ENCODE results near the gene PDZD2.
"Not testable (repeated sequence)": the region's sequence is repeated elsewhere in the genome, so short reads cannot be mapped to it uniquely, and the experiment has no call there.

The PDZD2 gene

GRCh38 chr5:31771500-31771899 is 132.6 kb downstream of the PDZD2 start:
- no peak for DNase-seq
- H3K9ac ChIP-seq (ENCODE audit: low read depth, low read length) = no peak overlapping the region
- no peaks in the 10 kb centered on the region for H3K36me3 ChIP-seq (ENCODE audit: insufficient read depth, low read length)
- no peaks in the 10 kb centered on the region for H3K27me3 ChIP-seq (ENCODE audit: insufficient read depth, low read length, poor library complexity)
- no peaks in the 10 kb centered on the region for H4K20me1 ChIP-seq (ENCODE audit: insufficient read depth, low read length)
- no peak overlapping the region for H3K4me3 ChIP-seq (ENCODE audit: low read depth in 1 of 2, low read length in 2 of 2)
- no peak overlapping the region for H3K4me2 ChIP-seq (ENCODE audit: insufficient read depth, low read length)
- H3K9me3 ChIP-seq (ENCODE audit: insufficient read depth, low read length, severe bottlenecking) = no peaks in the 10 kb centered on the region
- no peak overlapping the region for H2AFZ ChIP-seq (ENCODE audit: low read depth, low read length)
- no peak overlapping the region for H3K27ac ChIP-seq (ENCODE audit: low read length)
- TF ChIP-seq, protein P1, sequence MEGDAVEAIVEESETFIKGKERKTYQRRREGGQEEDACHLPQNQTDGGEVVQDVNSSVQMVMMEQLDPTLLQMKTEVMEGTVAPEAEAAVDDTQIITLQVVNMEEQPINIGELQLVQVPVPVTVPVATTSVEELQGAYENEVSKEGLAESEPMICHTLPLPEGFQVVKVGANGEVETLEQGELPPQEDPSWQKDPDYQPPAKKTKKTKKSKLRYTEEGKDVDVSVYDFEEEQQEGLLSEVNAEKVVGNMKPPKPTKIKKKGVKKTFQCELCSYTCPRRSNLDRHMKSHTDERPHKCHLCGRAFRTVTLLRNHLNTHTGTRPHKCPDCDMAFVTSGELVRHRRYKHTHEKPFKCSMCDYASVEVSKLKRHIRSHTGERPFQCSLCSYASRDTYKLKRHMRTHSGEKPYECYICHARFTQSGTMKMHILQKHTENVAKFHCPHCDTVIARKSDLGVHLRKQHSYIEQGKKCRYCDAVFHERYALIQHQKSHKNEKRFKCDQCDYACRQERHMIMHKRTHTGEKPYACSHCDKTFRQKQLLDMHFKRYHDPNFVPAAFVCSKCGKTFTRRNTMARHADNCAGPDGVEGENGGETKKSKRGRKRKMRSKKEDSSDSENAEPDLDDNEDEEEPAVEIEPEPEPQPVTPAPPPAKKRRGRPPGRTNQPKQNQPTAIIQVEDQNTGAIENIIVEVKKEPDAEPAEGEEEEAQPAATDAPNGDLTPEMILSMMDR (IDR thresholded peaks at IDR 0.05; ENCODE audit: borderline replicate concordance, extremely low read depth, low read length, poor library complexity, severe bottlenecking) = no peak
- TF ChIP-seq EZH2 (IDR thresholded peaks at IDR 0.05; ENCODE audit: borderline replicate concordance, low read depth, low read length, severe bottlenecking) = no peak
- no peaks in the 10 kb centered on the region for H3K79me2 ChIP-seq (ENCODE audit: insufficient read depth, low read length)
- no peak for ATAC-seq (ENCODE audit: insufficient read depth, low read depth)
- no peaks in the 10 kb centered on the region for H3K4me1 ChIP-seq (ENCODE audit: insufficient read depth, low read length)

DNA sequence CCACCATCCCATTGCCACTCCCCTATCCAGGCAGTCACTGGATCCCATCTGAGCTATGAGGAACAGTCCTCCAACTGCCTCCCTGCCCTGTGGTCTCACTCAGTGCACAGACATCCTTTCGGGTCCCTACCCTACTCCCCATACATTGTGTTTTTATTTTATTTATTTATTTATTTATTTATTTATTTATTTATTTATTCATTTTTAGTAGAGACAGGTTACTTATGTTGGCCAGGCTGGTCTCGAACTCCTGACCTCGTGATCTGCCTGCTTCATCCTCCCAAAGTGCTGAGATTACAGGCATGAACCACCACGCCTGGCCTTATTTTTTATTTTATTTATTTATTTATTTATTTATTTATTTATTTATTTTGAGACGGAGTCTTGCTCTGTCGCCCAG is 137.4 kb downstream of the PDZD2 start:
- not testable (repeated sequence) for DNase-seq; H3K4me1 ChIP-seq (ENCODE audit: insufficient read depth, low read length); H3K27ac ChIP-seq (ENCODE audit: low read length); H3K4me3 ChIP-seq (ENCODE audit: low read depth in 1 of 2, low read length in 2 of 2); H2AFZ ChIP-seq (ENCODE audit: low read depth, low read length); H3K79me2 ChIP-seq (ENCODE audit: insufficient read depth, low read length); H3K27me3 ChIP-seq (ENCODE audit: insufficient read depth, low read length, poor library complexity); H4K20me1 ChIP-seq (ENCODE audit: insufficient read depth, low read length); H3K4me2 ChIP-seq (ENCODE audit: insufficient read depth, low read length); H3K9ac ChIP-seq (ENCODE audit: low read depth, low read length); H3K9me3 ChIP-seq (ENCODE audit: insufficient read depth, low read length, severe bottlenecking); ATAC-seq (ENCODE audit: insufficient read depth, low read depth); H3K36me3 ChIP-seq (ENCODE audit: insufficient read depth, low read length)

DNA sequence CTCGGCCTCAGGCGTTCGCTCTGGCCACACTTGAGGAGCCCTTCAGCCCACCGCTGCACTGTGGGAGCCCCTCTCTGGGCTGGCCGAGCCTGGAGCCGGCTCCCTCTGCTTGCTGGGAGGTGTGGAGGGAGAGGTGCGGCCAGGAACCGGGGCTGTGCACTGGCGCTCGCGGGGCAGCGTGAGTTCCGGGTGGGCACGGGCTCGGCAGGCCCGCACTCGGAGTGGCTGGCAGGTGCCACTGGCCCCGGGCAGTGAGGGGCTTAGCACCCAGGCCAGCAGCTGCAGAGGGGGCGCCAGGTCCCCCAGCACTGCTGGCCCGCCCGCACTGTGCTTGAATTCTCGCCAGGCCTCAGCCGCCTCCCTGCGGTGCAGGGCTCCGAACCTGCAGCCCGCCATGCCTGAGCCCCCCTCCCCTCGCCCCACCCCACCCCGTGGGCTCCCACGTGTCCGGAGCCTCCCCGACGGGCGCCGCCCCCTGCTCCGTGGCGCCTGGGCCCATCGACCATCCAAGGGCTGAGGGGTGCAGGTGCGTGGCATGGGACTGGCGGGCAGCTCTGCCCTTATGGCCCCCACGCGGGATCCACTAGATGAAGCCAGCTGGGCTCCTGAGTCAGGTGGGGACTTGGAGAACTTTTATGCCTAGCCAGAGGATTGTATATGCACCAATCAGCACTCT is 138.2 kb downstream of the PDZD2 start:
- Histone ChIP-seq H3K79me2 (ENCODE audit: insufficient read depth, low read length) (no peaks in the 10 kb centered on the region), H3K4me2 (ENCODE audit: insufficient read depth, low read length) (no peak overlapping the region), H3K36me3 (ENCODE audit: insufficient read depth, low read length) (no peaks in the 10 kb centered on the region), H3K4me3 (ENCODE audit: low read depth in 1 of 2, low read length in 2 of 2) (no peak overlapping the region), H4K20me1 (ENCODE audit: insufficient read depth, low read length) (no peaks in the 10 kb centered on the region), H3K9ac (ENCODE audit: low read depth, low read length) (no peak overlapping the region), H3K27ac (ENCODE audit: low read length) (no peak overlapping the region), H2AFZ (ENCODE audit: low read depth, low read length) (no peak overlapping the region), H3K4me1 (ENCODE audit: insufficient read depth, low read length) (no peaks in the 10 kb centered on the region), H3K9me3 (ENCODE audit: insufficient read depth, low read length, severe bottlenecking) (no peaks in the 10 kb centered on the region), H3K27me3 (ENCODE audit: insufficient read depth, low read length, poor library complexity) (no peaks in the 10 kb centered on the region)
- TF ChIP-seq, protein P1 (IDR thresholded peaks at IDR 0.05; ENCODE audit: borderline replicate concordance, extremely low read depth, low read length, poor library complexity, severe bottlenecking) = no peak
- TF ChIP-seq EZH2 (IDR thresholded peaks at IDR 0.05; ENCODE audit: borderline replicate concordance, low read depth, low read length, severe bottlenecking) = no peak
- ATAC-seq (ENCODE audit: insufficient read depth, low read depth) = no peak
- DNase-seq = no peak

- H3K9me3 ChIP-seq (ENCODE audit: insufficient read depth, low read length, severe bottlenecking) = no peaks in the 10 kb centered on the region
- TF ChIP-seq, protein P1 (IDR thresholded peaks at IDR 0.05; ENCODE audit: borderline replicate concordance, extremely low read depth, low read length, poor library complexity, severe bottlenecking) = no peak
- TF ChIP-seq EZH2 (IDR thresholded peaks at IDR 0.05; ENCODE audit: borderline replicate concordance, low read depth, low read length, severe bottlenecking) = no peak
- H2AFZ ChIP-seq (ENCODE audit: low read depth, low read length) = no peak overlapping the region
- H3K4me2 ChIP-seq (ENCODE audit: insufficient read depth, low read length) = no peak overlapping the region
- H3K79me2 ChIP-seq (ENCODE audit: insufficient read depth, low read length) = no peaks in the 10 kb centered on the region
- H3K27ac ChIP-seq (ENCODE audit: low read length) = no peak overlapping the region
- H3K4me3 ChIP-seq (ENCODE audit: low read depth in 1 of 2, low read length in 2 of 2) = no peak overlapping the region
- ATAC-seq (ENCODE audit: insufficient read depth, low read depth) = no peak
- no peak for DNase-seq
- no peaks in the 10 kb centered on the region for H4K20me1 ChIP-seq (ENCODE audit: insufficient read depth, low read length)
- H3K4me1 ChIP-seq (ENCODE audit: insufficient read depth, low read length) = no peaks in the 10 kb centered on the region
- no peaks in the 10 kb centered on the region for H3K27me3 ChIP-seq (ENCODE audit: insufficient read depth, low read length, poor library complexity)
- no peak overlapping the region for H3K9ac ChIP-seq (ENCODE audit: low read depth, low read length)
- H3K36me3 ChIP-seq (ENCODE audit: insufficient read depth, low read length) = no peaks in the 10 kb centered on the region
These were observed 142.8 kb downstream of the PDZD2 start for GRCh38 chr5:31781772-31782171.
